Tibial nerve (tissue), 4 donors: Measurements from ENCODE around the gene DGCR6. TPM values are rescaled to one million over a fixed set of nuclear protein-coding genes. Genes with fewer than 3 reads are reported as not detected.
A peak's percentile ranks its signal among the peaks of the same experiment; 100 is the strongest.

ENCODE experiments used
- DNase-seq, 2 donors: peaks; one replicate each; pipeline ENCODE4 v3.0.0-alpha.2; 2019; ENCODE audit warnings: low spot score in 2 of 2
- H3K27ac ChIP-seq, 4 donors: fragments of 200-600 bp; sonication (generic) in 3 of 4; one replicate each; pipeline ENCODE4 v1.5.1; 2017 to 2019; ENCODE audit warnings: mild to moderate bottlenecking in 1 of 4
- H3K27me3 ChIP-seq, 2 donors: fragments of 200-600 bp; sonication (generic) in 1 of 2; one replicate each; pipeline versions ENCODE4 v1.5.1 to v1.6.0; 2017 to 2019
- H3K36me3 ChIP-seq, 3 donors: fragments of 200-600 bp; sonication (generic); one replicate each; pipeline ENCODE4 v1.5.1; 2018 to 2019
- H3K4me1 ChIP-seq, 4 donors: fragments of 200-600 bp; sonication (generic) in 3 of 4; one replicate each; pipeline ENCODE4 v1.5.1; 2017 to 2019
- H3K4me3 ChIP-seq, 4 donors: fragments of 200-600 bp; sonication (generic) in 3 of 4; one replicate each; pipeline ENCODE4 v1.5.1; 2017 to 2019; ENCODE audit warnings: mild to moderate bottlenecking in 1 of 4, moderate library complexity in 1 of 4
- H3K9me3 ChIP-seq, 4 donors: fragments of 200-600 bp; sonication (generic) in 3 of 4; one replicate each; pipeline ENCODE4 v1.5.1; 2017 to 2019
- CTCF ChIP-seq, 5 experiments: fragments of 200-600 bp in 3 of 5; fragments of 450-650 bp in 2 of 5; sonication (generic) in 3 of 5; IDR thresholded peaks; one replicate each; pipeline ENCODE4 v1.5.1; 2016 to 2019; ENCODE audit warnings: antibody characterized with exemption in 5 of 5, mild to moderate bottlenecking in 3 of 5, moderate library complexity in 2 of 5
- EP300 ChIP-seq, 2 donors: sonication (generic); formaldehyde crosslinking; IDR thresholded peaks; one replicate each; pipeline ENCODE4 v1.6.1; 2017; ENCODE audit warnings: antibody characterized with exemption in 2 of 2, mild to moderate bottlenecking in 1 of 2
- POLR2A ChIP-seq, 2 donors: fragments of 450-650 bp; IDR thresholded peaks; one replicate each; pipeline ENCODE4 v1.6.1; 2017; ENCODE audit warnings: antibody characterized with exemption in 2 of 2, mild to moderate bottlenecking in 2 of 2, moderate library complexity in 2 of 2
- WGBS, 2 donors: methylation state at CpG; one replicate each; pipeline ENCODE4 v1.1.5; 2018; 5-methylcytosine and 5-hydroxymethylcytosine counted together
- total RNA-seq, 4 donors: library from RNA; depleted of rRNA; stranded (reverse); fragments of >200 nt; gene quantifications; one replicate each; pipeline ENCODE4 v1.1.0, GENCODE V29; 2016

The DGCR6 gene
- total RNA-seq, 4 donors from 2014 or later = 6.6 to 19.0 (median 12.9) TPM

GRCh38 chr22:18925368-18926064 lies 19.4 kb downstream of the DGCR6 start:
- Histone ChIP-seq H3K36me3 (no peaks in the 10 kb centered on the region), H3K9me3 (no peaks in the 10 kb centered on the region), H3K27ac (no peak overlapping the region), H3K4me3 (no peak overlapping the region), H3K4me1 (no peaks in the 10 kb centered on the region), H3K27me3 (no peaks in the 10 kb centered on the region)
- WGBS, 2 donors = no CpG with 5 or more reads among the region's 20 CpGs
- DNase-seq = no peak
- TF ChIP-seq EP300 (IDR thresholded peaks at IDR 0.05) = no peak
- TF ChIP-seq CTCF (IDR thresholded peaks at IDR 0.05) = no peak
- TF ChIP-seq POLR2A (IDR thresholded peaks at IDR 0.05) = no peak

- H3K4me1 ChIP-seq = no peaks in the 10 kb centered on the region
- H3K27me3 ChIP-seq = no peaks in the 10 kb centered on the region
- H3K4me3 ChIP-seq = no peak overlapping the region
- H3K36me3 ChIP-seq = no peaks in the 10 kb centered on the region
- no peak for TF ChIP-seq POLR2A (IDR thresholded peaks at IDR 0.05)
- TF ChIP-seq CTCF (IDR thresholded peaks at IDR 0.05) = no peak
- no peak for TF ChIP-seq EP300 (IDR thresholded peaks at IDR 0.05)
- no peaks in the 10 kb centered on the region for H3K9me3 ChIP-seq
- H3K27ac ChIP-seq = no peak overlapping the region
- no peak for DNase-seq
- no CpG with 5 or more reads among the region's 4 CpGs for WGBS, 2 donors
These were observed 20.9 kb downstream of the DGCR6 start for GRCh38 chr22:18927020-18927419.

- no peaks in the 10 kb centered on the region for H3K27me3 ChIP-seq
- no CpG with 5 or more reads among the region's 5 CpGs for WGBS, 2 donors
These were observed 21.5 kb downstream of the DGCR6 start for GRCh38 chr22:18927573-18927972.

GRCh38 chr22:18929459-18929858 lies 23.3 kb downstream of the DGCR6 start:
- peak in 1 of 2 donors; percentile 47 for TF ChIP-seq EP300 (IDR thresholded peaks at IDR 0.05)
- no peak for TF ChIP-seq CTCF (IDR thresholded peaks at IDR 0.05)
- no peak for TF ChIP-seq POLR2A (IDR thresholded peaks at IDR 0.05)
- peak in 1 of 2 donors; percentile 48 for DNase-seq
- Histone ChIP-seq H3K27me3 (no peaks in the 10 kb centered on the region), H3K27ac (peak overlapping the region in 1 of 4 donors; percentile 54), H3K9me3 (no peaks in the 10 kb centered on the region), H3K4me1 (no peaks in the 10 kb centered on the region), H3K4me3 (no peak overlapping the region), H3K36me3 (no peaks in the 10 kb centered on the region)
- no CpG with 5 or more reads among the region's 5 CpGs for WGBS, 2 donors

More at GRCh38 chr22:18927573-18927972, 21.5 kb downstream of the DGCR6 start:
- Histone ChIP-seq H3K36me3 (no peaks in the 10 kb centered on the region), H3K9me3 (no peaks in the 10 kb centered on the region), H3K27ac (no peak overlapping the region), H3K4me3 (no peak overlapping the region), H3K4me1 (no peaks in the 10 kb centered on the region)
- no peak for DNase-seq
- TF ChIP-seq POLR2A (IDR thresholded peaks at IDR 0.05) = no peak
- TF ChIP-seq EP300 (IDR thresholded peaks at IDR 0.05) = no peak
- TF ChIP-seq CTCF (IDR thresholded peaks at IDR 0.05) = no peak

GRCh38 chr22:18931905-18932652 lies 26.0 kb downstream of the DGCR6 start:
- Histone ChIP-seq H3K27me3 (no peaks in the 10 kb centered on the region), H3K9me3 (no peaks in the 10 kb centered on the region), H3K4me3 (no peak overlapping the region), H3K4me1 (no peaks in the 10 kb centered on the region), H3K36me3 (no peaks in the 10 kb centered on the region), H3K27ac (no peak overlapping the region)
- TF ChIP-seq EP300 (IDR thresholded peaks at IDR 0.05) = no peak
- WGBS, 2 donors = no CpG with 5 or more reads among the region's 16 CpGs
- no peak for DNase-seq
